Measurements from ENCODE around the gene SMG1. TPM values are rescaled to one million over a fixed set of nuclear protein-coding genes. Genes with fewer than 3 reads are reported as not detected.

Gene SMG1
- total and polyA plus RNA-seq, 2 of the 13 experiments (the other 11 are each of a cell fraction or from before 2014, with no cell fraction given) = 48.7 to 53.7 TPM

- TF ChIP-seq ZNF407 (CRISPR knock-in tag; IDR thresholded peaks at IDR 0.05; ENCODE audit: not compliant biosample characterization) (no peak), BRCA1 (CRISPR knock-in tag; IDR thresholded peaks at IDR 0.05) (no peak), JUNB (CRISPR knock-in tag; IDR thresholded peaks at IDR 0.05; ENCODE audit: borderline replicate concordance) (no peak), PAX8 (CRISPR knock-in tag; IDR thresholded peaks at IDR 0.05; ENCODE audit: borderline replicate concordance) (no peak), BATF2 (CRISPR knock-in tag; IDR thresholded peaks at IDR 0.05) (no peak), DRAP1 (CRISPR knock-in tag; IDR thresholded peaks at IDR 0.05) (no peak), ZNF143 (CRISPR knock-in tag; IDR thresholded peaks at IDR 0.05) (no peak), SETDB1 (CRISPR knock-in tag; IDR thresholded peaks at IDR 0.05; ENCODE audit: borderline replicate concordance) (no peak), ZNF232 (CRISPR knock-in tag; IDR thresholded peaks at IDR 0.05; ENCODE audit: borderline replicate concordance) (no peak), SP4 (CRISPR knock-in tag; IDR thresholded peaks at IDR 0.05) (no peak), ZNF605 (CRISPR knock-in tag; IDR thresholded peaks at IDR 0.05) (no peak), CHD4 (IDR thresholded peaks at IDR 0.05; ENCODE audit: borderline replicate concordance, low read length) (no peak), ZBTB42 (CRISPR knock-in tag; IDR thresholded peaks at IDR 0.05) (no peak), DZIP1 (CRISPR knock-in tag; IDR thresholded peaks at IDR 0.05) (no peak)
These were observed 6.2 kb upstream of the SMG1 start (continued) for GRCh38 chr16:18932243-18932987.
